B cell (primary cell): ENCODE measurements around the gene AP3D1. TPM values are rescaled to one million over a fixed set of nuclear protein-coding genes. Genes with fewer than 3 reads are reported as not detected.
"Not testable (repeated sequence)": the region's sequence is repeated elsewhere in the genome, so short reads cannot be mapped to it uniquely, and the experiment has no call there.

ENCODE experiments used
- ATAC-seq: fragments of 200-7000 bp; cut with Tn5 transposase; one replicate; pipeline ENCODE4 v1.10.0; 2021; ENCODE audit warnings: low read depth, mild to moderate bottlenecking, moderate number of reproducible peaks, moderate library complexity
- CTCF ChIA-PET: fragments of 350-600 bp; sonication (Branson Sonifier 250); formaldehyde crosslinking; loops from one replicate; lab custom pipeline; 2021; ENCODE audit warnings: antibody characterized with exemption, inconsistent platforms; lab: Charles Lee
- POLR2A ChIA-PET: fragments of 350-600 bp; sonication (Branson Sonifier 250); formaldehyde crosslinking; loops from one replicate; lab custom pipeline; 2021; ENCODE audit warnings: antibody characterized with exemption; lab: Charles Lee
- DNase-seq: peaks from one replicate; pipeline ENCODE4 v3.0.0; 2013
- H2AFZ ChIP-seq: 2 replicates; pipeline ENCODE4 v1.6.1; 2012; ENCODE audit warnings: mild to moderate bottlenecking, low read depth, low read length; ENCODE audit not compliant: insufficient read depth, poor library complexity, severe bottlenecking
- H3K27ac ChIP-seq, 2 donors: 1 replicate in 1 of 2; 2 replicates in 1 of 2; pipeline ENCODE4 v1.5.1; 2012 to 2013; ENCODE audit warnings: low read length in 2 of 2, mild to moderate bottlenecking in 2 of 2, moderate library complexity in 1 of 2
- H3K27me3 ChIP-seq, 4 experiments: fragments of 200-600 bp in 1 of 4; sonication (generic) in 1 of 4; replicated peaks in 1 of 4; 1 replicate in 2 of 4; 2 replicates in 2 of 4; pipeline versions ENCODE4 v1.6.1 to v1.7.0; 2013 to 2016; ENCODE audit warnings: low read length in 3 of 4, mild to moderate bottlenecking in 2 of 4, mixed read lengths in 1 of 4, moderate library complexity in 1 of 4; ENCODE audit not compliant: insufficient read depth in 4 of 4, control insufficient read depth in 3 of 4; ENCODE audit errors: control extremely low read depth in 1 of 4
- H3K36me3 ChIP-seq, 2 experiments: replicated peaks in 1 of 2; 1 replicate in 1 of 2; 2 replicates in 1 of 2; pipeline versions ENCODE4 v1.6.1 to v1.7.1; 2013; ENCODE audit warnings: low read length in 1 of 2; ENCODE audit not compliant: insufficient read depth in 2 of 2, control insufficient read depth in 1 of 2; ENCODE audit errors: control extremely low read depth in 1 of 2, extremely low read depth in 1 of 2
- H3K4me1 ChIP-seq, 2 donors: fragments of 200-600 bp in 1 of 2; sonication (generic) in 1 of 2; 1 replicate in 1 of 2; 2 replicates in 1 of 2; pipeline versions ENCODE4 v1.5.1 to v1.6.1; 2013 to 2017; ENCODE audit warnings: low read length in 2 of 2; ENCODE audit not compliant: control insufficient read depth in 2 of 2, insufficient read depth in 2 of 2
- H3K4me2 ChIP-seq: replicated peaks from 2 replicates; pipeline ENCODE3; 2012; ENCODE audit warnings: mild to moderate bottlenecking, low read depth, low read length; ENCODE audit not compliant: poor library complexity, severe bottlenecking
- H3K4me3 ChIP-seq, 5 experiments: fragments of 200-600 bp in 1 of 5; sonication (generic) in 1 of 5; 1 replicate in 3 of 5; 2 replicates in 2 of 5; pipeline versions ENCODE4 v1.5.1 to v1.7.0; 2011 to 2016; ENCODE audit warnings: low read length in 4 of 5, mild to moderate bottlenecking in 4 of 5, low read depth in 2 of 5, control low read depth in 1 of 5, moderate library complexity in 1 of 5; ENCODE audit not compliant: insufficient read depth in 1 of 5; ENCODE audit errors: control extremely low read depth in 1 of 5, extremely low read depth in 1 of 5
- H3K79me2 ChIP-seq: fragments of 200-600 bp; sonication (generic); one replicate; pipeline ENCODE4 v1.6.0; 2016; ENCODE audit warnings: low read length; ENCODE audit not compliant: control insufficient read depth, insufficient read depth
- H3K9ac ChIP-seq: fragments of 200-600 bp; sonication (generic); 2 replicates; pipeline ENCODE4 v1.6.1; 2017; ENCODE audit warnings: mild to moderate bottlenecking, low read length, moderate library complexity
- H3K9me3 ChIP-seq, 3 donors: one replicate each; pipeline versions ENCODE4 v1.6.1 to v1.7.1; 2013; ENCODE audit warnings: low read length in 2 of 3; ENCODE audit not compliant: control insufficient read depth in 2 of 3, insufficient read depth in 1 of 3; ENCODE audit errors: control extremely low read depth in 1 of 3
- H4K20me1 ChIP-seq: 2 replicates; pipeline ENCODE4 v1.6.0; 2012; ENCODE audit warnings: mild to moderate bottlenecking, low read length; ENCODE audit not compliant: insufficient read depth, control insufficient read depth, poor library complexity, severe bottlenecking
- H3K27ac Mint-ChIP-seq: one replicate; pipeline ENCODE4 v1.8.0; 2021; ENCODE audit warnings: mixed read lengths
- H3K27me3 Mint-ChIP-seq: one replicate; pipeline ENCODE4 v1.8.0; 2021; ENCODE audit warnings: mixed read lengths
- H3K4me1 Mint-ChIP-seq: one replicate; pipeline ENCODE4 v1.8.0; 2021; ENCODE audit warnings: mixed read lengths
- H3K4me3 Mint-ChIP-seq: one replicate; pipeline ENCODE4 v1.8.0; 2021; ENCODE audit warnings: mixed read lengths
- H3K9me3 Mint-ChIP-seq: one replicate; pipeline ENCODE4 v1.8.0; 2022; ENCODE audit warnings: mixed read lengths; ENCODE audit not compliant: insufficient read depth
- CTCF ChIP-seq: fragments of 200-600 bp; IDR thresholded peaks from one replicate; pipeline ENCODE4 v1.8.0; 2022; ENCODE audit warnings: antibody characterized with exemption, mild to moderate bottlenecking
- EZH2 ChIP-seq: IDR thresholded peaks from 2 replicates; pipeline ENCODE4 v1.6.1; 2012; ENCODE audit warnings: borderline replicate concordance, low read depth, mild to moderate bottlenecking, moderate library complexity, low read length; ENCODE audit not compliant: insufficient read depth, poor library complexity, severe bottlenecking
- WGBS: methylation state at CpG from one replicate; pipeline ENCODE4 v1.1.5; 2013; ENCODE audit warnings: missing lambda C conversion rate; ENCODE audit not compliant: insufficient coverage; 5-methylcytosine and 5-hydroxymethylcytosine counted together
- intact Hi-C: fragments of 100-400 bp; cut with micrococcal nuclease; formaldehyde crosslinking; loops from one replicate; pipeline ENCODE4 v1.10.0; 2022
- polyA plus RNA-seq: library from polyadenylated mRNA; depleted of rRNA; stranded (reverse); fragments of >200 nt; gene quantifications from 2 replicates; pipeline ENCODE4 v1.2.3, GENCODE V29; 2012
- total RNA-seq, 2 donors: library from RNA; stranded (reverse); fragments of 120-200 nt in 1 of 2; gene quantifications; 1 replicate in 1 of 2; 2 replicates in 1 of 2; pipeline versions ENCODE4 v1.2.3 to v1.2.4, GENCODE V29; 2013 to 2022

AP3D1 gene
- total and polyA plus RNA-seq, 2 donors (not counting 1 experiment from before 2014, with no cell fraction given): 96.4 to 114 TPM

GRCh38 chr19:2096034-2096479, 55.3 kb downstream of the AP3D1 start, which contains the start of gene MOB3A:
TSS of gene MOB3A (minus strand) at chr19:2096326. CDS start at chr19:2078560, 17,766 bp downstream.
- WGBS: under 1% methylated on average over 56 of the region's 56 CpGs
- no peak for TF ChIP-seq EZH2
- TF ChIP-seq CTCF: peak; percentile 57
- peak within 1 kb of the TSS; percentile 75 to 89 (median 85) for H3K4me3 ChIP-seq
- H3K9me3 Mint-ChIP-seq: no peaks in the 10 kb centered on the region
- peaks cover 0 to 5% (median 0%) of the 10 kb centered on the region in 3 donors for H3K9me3 ChIP-seq
- H3K36me3 ChIP-seq: peaks cover 0 to 26% of the 10 kb centered on the region in 2 experiments
- peak within 1 kb of the TSS; percentile 79 for H2AFZ ChIP-seq
- peaks cover 71% of the 10 kb centered on the region for H3K79me2 ChIP-seq
- peak within 1 kb of the TSS; percentile 81 to 95 for H3K27ac ChIP-seq
- peak within 1 kb of the TSS; percentile 99 for H3K4me2 ChIP-seq
- H3K9ac ChIP-seq: peak within 1 kb of the TSS; percentile 86
- peaks cover 27% of the 10 kb centered on the region for H4K20me1 ChIP-seq
- H3K4me1 ChIP-seq: peaks cover 38 to 55% of the 10 kb centered on the region in 2 donors
- ChIA-PET POLR2A (interaction anchor here (0.6 to 6.7 kb wide), 7 partner anchors 11 to 80 kb away, joined by 3 to 114 read pairs (median 6); partner anchors contain the start of genes AP3D1 and MKNK2), CTCF (interaction anchor here (1.9 to 7.4 kb wide), 6 partner anchors 11 to 231 kb away, joined by 6 to 96 read pairs (median 14); no protein-coding TSS in a partner anchor)
- no peaks in the 10 kb centered on the region for H3K27me3 ChIP-seq
- H3K4me1 Mint-ChIP-seq: peaks cover 39% of the 10 kb centered on the region
- H3K27me3 Mint-ChIP-seq: no peaks in the 10 kb centered on the region
- DNase-seq (peak; percentile 98), ATAC-seq (peak; percentile 38)
- intact Hi-C loops: loop anchor here (1.0 to 10.0 kb wide), 9 partner anchors 9 to 232 kb away; partner anchors contain the start of genes ADAT3, AP3D1, MKNK2 and SCAMP4
- peak within 1 kb of the TSS; percentile 97 for H3K27ac Mint-ChIP-seq
- peak within 1 kb of the TSS; percentile 99 for H3K4me3 Mint-ChIP-seq

GRCh38 chr19:2091926-2092525, 59.3 kb downstream of the AP3D1 start:
- H3K27ac ChIP-seq: peak overlapping the region in 1 of 2 donors; percentile 95
- not testable (repeated sequence) for ATAC-seq, H3K27me3 ChIP-seq, H2AFZ ChIP-seq, DNase-seq, H3K4me3 ChIP-seq, H3K9me3 Mint-ChIP-seq, H3K9ac ChIP-seq, H3K27me3 Mint-ChIP-seq, H3K9me3 ChIP-seq
- CTCF ChIA-PET: interaction anchor here (0.5 to 7.4 kb wide), 9 partner anchors 7 to 426 kb away, joined by 3 to 96 read pairs (median 4); no protein-coding TSS in a partner anchor
- H3K4me1 ChIP-seq: peaks cover 67 to 85% of the 10 kb centered on the region in 2 donors
- Mint-ChIP-seq H3K27ac (peak overlapping the region; percentile 74), H3K4me1 (peaks cover 71% of the 10 kb centered on the region), H3K4me3 (peak overlapping the region; percentile 39)
- peaks cover 17% of the 10 kb centered on the region for H4K20me1 ChIP-seq
- peaks cover 0 to 10% of the 10 kb centered on the region in 2 experiments for H3K36me3 ChIP-seq
- WGBS: 100% methylated on average over 4 of the region's 13 CpGs
- H3K4me2 ChIP-seq: peak overlapping the region; percentile 95
- intact Hi-C loops: loop anchor here (10.0 kb wide), 1 partner anchor 187 kb away; the partner anchor contains the start of genes ADAT3 and SCAMP4
- H3K79me2 ChIP-seq: peaks cover 49% of the 10 kb centered on the region
- POLR2A ChIA-PET: interaction anchor here (0.5 to 6.7 kb wide), 15 partner anchors 7 to 150 kb away, joined by 3 to 114 read pairs (median 8); partner anchors contain the start of gene MKNK2
